CD14-positive monocyte (primary cell): ENCODE data around the gene PAX6. TPM values are rescaled to one million over a fixed set of nuclear protein-coding genes. Genes with fewer than 3 reads are reported as not detected.

ENCODE experiments used
- DNase-seq, 3 donors: peaks; one replicate each; pipeline ENCODE4 v3.0.0-alpha.2; 2011 to 2022
- H2AFZ ChIP-seq: 2 replicates; pipeline ENCODE4 v1.6.0; 2012; ENCODE audit warnings: mild to moderate bottlenecking, low read depth, low read length, inconsistent platforms; ENCODE audit not compliant: insufficient read depth, poor library complexity, severe bottlenecking
- H3K27ac ChIP-seq, 2 donors: 1 replicate in 1 of 2; 2 replicates in 1 of 2; pipeline ENCODE4 v1.5.1; 2012 to 2013; ENCODE audit warnings: low read length in 2 of 2, control low read depth in 1 of 2, inconsistent platforms in 1 of 2, low read depth in 1 of 2, mild to moderate bottlenecking in 1 of 2
- H3K27me3 ChIP-seq, 2 donors: one replicate each; pipeline versions ENCODE4 v1.6.0 to v1.6.1; 2011 to 2013; ENCODE audit warnings: low read length in 2 of 2; ENCODE audit not compliant: control insufficient read depth in 2 of 2, insufficient read depth in 2 of 2
- H3K36me3 ChIP-seq, 2 donors: replicated peaks in 1 of 2; 1 replicate in 1 of 2; 2 replicates in 1 of 2; pipeline versions ENCODE4 v1.5.1 to v1.6.1; 2012 to 2013; ENCODE audit warnings: low read length in 2 of 2, control low read depth in 1 of 2, inconsistent platforms in 1 of 2, mild to moderate bottlenecking in 1 of 2; ENCODE audit not compliant: insufficient read depth in 2 of 2, control insufficient read depth in 1 of 2
- H3K4me1 ChIP-seq, 2 donors: 1 replicate in 1 of 2; 2 replicates in 1 of 2; pipeline versions ENCODE4 v1.5.1 to v1.6.1; 2012 to 2013; ENCODE audit warnings: low read length in 2 of 2, control low read depth in 1 of 2, inconsistent platforms in 1 of 2, mild to moderate bottlenecking in 1 of 2, moderate library complexity in 1 of 2; ENCODE audit not compliant: insufficient read depth in 2 of 2, control insufficient read depth in 1 of 2
- H3K4me2 ChIP-seq: replicated peaks from 2 replicates; pipeline ENCODE3; 2012; ENCODE audit warnings: low read length, moderate library complexity, mild to moderate bottlenecking; ENCODE audit not compliant: poor library complexity, severe bottlenecking; ENCODE audit errors: extremely low read depth
- H3K4me3 ChIP-seq, 3 experiments: fragments of 200-600 bp in 1 of 3; sonication (generic) in 1 of 3; replicated peaks in 1 of 3; 1 replicate in 2 of 3; 2 replicates in 1 of 3; pipeline ENCODE4 v1.5.1; 2011 to 2013; ENCODE audit warnings: low read length in 3 of 3, mild to moderate bottlenecking in 3 of 3, control low read depth in 2 of 3, low read depth in 2 of 3, inconsistent platforms in 1 of 3, moderate library complexity in 1 of 3
- H3K79me2 ChIP-seq: 2 replicates; pipeline ENCODE4 v1.6.0; 2012; ENCODE audit warnings: mild to moderate bottlenecking, control low read depth, inconsistent platforms, low read length, moderate library complexity; ENCODE audit not compliant: insufficient read depth
- H3K9ac ChIP-seq: 2 replicates; pipeline ENCODE4 v1.6.0; 2017; ENCODE audit warnings: low read length, mild to moderate bottlenecking; ENCODE audit not compliant: insufficient read depth, poor library complexity, severe bottlenecking
- H3K9me3 ChIP-seq, 2 donors: replicated peaks in 1 of 2; 1 replicate in 1 of 2; 2 replicates in 1 of 2; pipeline versions ENCODE4 v1.5.1 to v1.6.1; 2012 to 2013; ENCODE audit warnings: low read length in 2 of 2, control low read depth in 1 of 2; ENCODE audit not compliant: control insufficient read depth in 1 of 2, insufficient read depth in 1 of 2
- H4K20me1 ChIP-seq: 2 replicates; pipeline ENCODE4 v1.6.0; 2012; ENCODE audit warnings: mild to moderate bottlenecking, low read length, control low read depth, moderate library complexity; ENCODE audit not compliant: insufficient read depth
- H3K27ac Mint-ChIP-seq, 7 donors: one replicate each; pipeline ENCODE4 v1.8.0; 2020; ENCODE audit warnings: mild to moderate bottlenecking in 7 of 7, mixed read lengths in 7 of 7, moderate library complexity in 6 of 7, inconsistent platforms in 2 of 7
- H3K27me3 Mint-ChIP-seq, 3 donors: one replicate each; pipeline ENCODE4 v1.8.0; 2021 to 2022; ENCODE audit warnings: low read depth in 3 of 3, mild to moderate bottlenecking in 3 of 3, mixed read lengths in 3 of 3, moderate library complexity in 3 of 3, inconsistent platforms in 1 of 3
- H3K36me3 Mint-ChIP-seq, 2 donors: one replicate each; pipeline ENCODE4 v1.8.0; 2020; ENCODE audit warnings: mixed read lengths in 2 of 2, inconsistent platforms in 1 of 2, mild to moderate bottlenecking in 1 of 2
- H3K4me1 Mint-ChIP-seq: one replicate; pipeline ENCODE4 v1.8.0; 2020; ENCODE audit warnings: mild to moderate bottlenecking, mixed read lengths
- H3K4me3 Mint-ChIP-seq, 2 donors: one replicate each; pipeline ENCODE4 v1.8.0; 2020; ENCODE audit warnings: mild to moderate bottlenecking in 2 of 2, mixed read lengths in 2 of 2, moderate library complexity in 1 of 2
- H3K9me3 Mint-ChIP-seq, 7 donors: one replicate each; pipeline ENCODE4 v1.8.0; 2020 to 2022; ENCODE audit warnings: mixed read lengths in 7 of 7, mild to moderate bottlenecking in 6 of 7, moderate library complexity in 6 of 7, inconsistent platforms in 2 of 7
- WGBS: methylation state at CpG from one replicate; pipeline ENCODE4 v1.1.5; 2013; ENCODE audit warnings: missing lambda C conversion rate; ENCODE audit not compliant: insufficient coverage; 5-methylcytosine and 5-hydroxymethylcytosine counted together
- intact Hi-C, 2 donors: fragments of 100-400 bp; cut with micrococcal nuclease; formaldehyde crosslinking; loops; one replicate each; pipeline versions ENCODE4 v1.15.0 to v1.15.1; 2023
- polyA plus RNA-seq, 3 donors: library from polyadenylated mRNA; depleted of rRNA in 1 of 3; unstranded in 2 of 3; stranded (reverse) in 1 of 3; fragments of 300-500 nt in 2 of 3; fragments of >200 nt in 1 of 3; fragmentation: Illumina TruSeq in 2 of 3; gene quantifications; 1 replicate in 2 of 3; 2 replicates in 1 of 3; pipeline ENCODE4 v1.2.3, GENCODE V29; 2012 to 2021
- TF ChIP-seq, protein P1 (sequence below): fragments of 200-600 bp; IDR thresholded peaks from one replicate; pipeline ENCODE4 v1.8.0; 2022; ENCODE audit warnings: antibody characterized with exemption, mild to moderate bottlenecking

The PAX6 gene
- polyA plus RNA-seq, 3 donors = not detected

DNA sequence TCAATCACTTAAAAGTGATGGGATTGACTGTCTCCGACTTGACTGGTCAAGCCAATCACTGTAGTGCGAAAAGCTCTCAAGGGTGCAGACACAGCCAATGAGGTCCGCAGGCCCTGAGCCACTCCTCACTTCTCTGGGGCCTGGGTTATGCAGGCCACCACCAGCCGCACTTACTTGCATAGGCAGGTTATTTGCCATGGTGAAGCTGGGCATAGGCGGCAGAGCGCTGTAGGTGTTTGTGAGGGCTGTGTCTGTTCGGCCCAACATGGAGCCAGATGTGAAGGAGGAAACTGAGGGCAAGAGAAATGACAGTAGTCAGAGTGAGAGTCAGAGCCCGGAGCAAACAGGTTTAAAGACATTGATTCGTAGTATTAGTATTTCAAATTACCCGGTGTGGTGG lies 17.9 kb downstream of the PAX6 start:
- H3K27ac Mint-ChIP-seq = no peak overlapping the region
- H3K36me3 Mint-ChIP-seq = peaks cover 0 to 5% of the 10 kb centered on the region in 2 donors
- intact Hi-C loops = no loop called here
- H3K27me3 Mint-ChIP-seq = peaks cover 53 to 66% (median 53%) of the 10 kb centered on the region in 3 donors
- H3K4me3 Mint-ChIP-seq = peak overlapping the region in 1 of 2 donors; percentile 3
- DNase-seq = no peak
- Histone ChIP-seq H3K4me1 (peaks cover 0 to 1% of the 10 kb centered on the region in 2 donors), H3K4me3 (no peak overlapping the region), H3K4me2 (no peak overlapping the region), H3K79me2 (no peaks in the 10 kb centered on the region), H2AFZ (no peak overlapping the region), H3K27ac (no peak overlapping the region), H3K27me3 (peaks cover 50 to 57% of the 10 kb centered on the region in 2 donors), H3K9ac (no peak overlapping the region), H3K9me3 (peaks cover 0 to under 1% of the 10 kb centered on the region in 2 donors), H3K36me3 (no peaks in the 10 kb centered on the region), H4K20me1 (no peaks in the 10 kb centered on the region)
- H3K4me1 Mint-ChIP-seq = peaks cover 6% of the 10 kb centered on the region
- peaks cover 0 to 11% (median 2%) of the 10 kb centered on the region in 7 donors for H3K9me3 Mint-ChIP-seq
- TF ChIP-seq, protein P1, sequence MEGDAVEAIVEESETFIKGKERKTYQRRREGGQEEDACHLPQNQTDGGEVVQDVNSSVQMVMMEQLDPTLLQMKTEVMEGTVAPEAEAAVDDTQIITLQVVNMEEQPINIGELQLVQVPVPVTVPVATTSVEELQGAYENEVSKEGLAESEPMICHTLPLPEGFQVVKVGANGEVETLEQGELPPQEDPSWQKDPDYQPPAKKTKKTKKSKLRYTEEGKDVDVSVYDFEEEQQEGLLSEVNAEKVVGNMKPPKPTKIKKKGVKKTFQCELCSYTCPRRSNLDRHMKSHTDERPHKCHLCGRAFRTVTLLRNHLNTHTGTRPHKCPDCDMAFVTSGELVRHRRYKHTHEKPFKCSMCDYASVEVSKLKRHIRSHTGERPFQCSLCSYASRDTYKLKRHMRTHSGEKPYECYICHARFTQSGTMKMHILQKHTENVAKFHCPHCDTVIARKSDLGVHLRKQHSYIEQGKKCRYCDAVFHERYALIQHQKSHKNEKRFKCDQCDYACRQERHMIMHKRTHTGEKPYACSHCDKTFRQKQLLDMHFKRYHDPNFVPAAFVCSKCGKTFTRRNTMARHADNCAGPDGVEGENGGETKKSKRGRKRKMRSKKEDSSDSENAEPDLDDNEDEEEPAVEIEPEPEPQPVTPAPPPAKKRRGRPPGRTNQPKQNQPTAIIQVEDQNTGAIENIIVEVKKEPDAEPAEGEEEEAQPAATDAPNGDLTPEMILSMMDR = no peak
- WGBS = 94% methylated on average over 9 of the region's 10 CpGs

DNA sequence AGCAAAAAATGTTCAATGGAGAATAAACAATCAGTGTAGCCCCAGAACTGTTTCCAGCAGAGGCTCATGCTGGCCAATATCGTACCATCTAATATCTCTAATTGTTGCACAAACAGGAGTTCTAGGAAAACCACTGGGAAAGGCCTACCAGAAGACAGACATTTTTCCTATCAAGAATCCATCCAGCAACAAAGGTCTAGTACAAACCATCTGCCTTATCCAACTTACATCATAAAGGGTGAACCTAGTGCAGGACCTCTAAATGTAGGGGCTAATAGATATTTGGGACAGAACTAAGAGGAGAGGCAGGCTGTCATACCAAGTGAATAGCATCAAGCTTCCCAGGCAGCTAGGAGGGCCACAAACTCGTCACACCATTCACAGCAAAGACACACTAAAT lies 18.7 kb downstream of the PAX6 start:
- Histone ChIP-seq H3K27ac (no peak overlapping the region), H3K9ac (no peak overlapping the region), H3K4me1 (no peaks in the 10 kb centered on the region), H3K79me2 (no peaks in the 10 kb centered on the region), H4K20me1 (no peaks in the 10 kb centered on the region), H3K9me3 (no peaks in the 10 kb centered on the region), H3K4me3 (no peak overlapping the region), H3K27me3 (peaks cover 42 to 49% of the 10 kb centered on the region in 2 donors), H3K4me2 (no peak overlapping the region), H2AFZ (no peak overlapping the region), H3K36me3 (no peaks in the 10 kb centered on the region)
- no peak for DNase-seq
- Mint-ChIP-seq H3K27ac (no peak overlapping the region), H3K36me3 (peaks cover 0 to 2% of the 10 kb centered on the region in 2 donors), H3K4me3 (peak overlapping the region in 1 of 2 donors; percentile 37), H3K9me3 (peaks cover 0 to 9% (median 0%) of the 10 kb centered on the region in 7 donors), H3K27me3 (peaks cover 46 to 58% (median 46%) of the 10 kb centered on the region in 3 donors), H3K4me1 (peaks cover 2% of the 10 kb centered on the region)
- TF ChIP-seq, protein P1 = no peak
- intact Hi-C loops = no loop called here
- 88% methylated on average over 1 of the region's 2 CpGs for WGBS
